GM12878 (cell line): ENCODE data around the gene MAN2C1. TPM values are rescaled to one million over a fixed set of nuclear protein-coding genes. Genes with fewer than 3 reads are reported as not detected.

Source experiments
- ATAC-seq: fragments of 200-7000 bp; cut with Tn5 transposase; 3 replicates; pipeline ENCODE4 v1.9.1; 2020; ENCODE audit warnings: mild to moderate bottlenecking, moderate library complexity
- BruUV-seq: library from RNA; stranded (reverse); fragments of 400-500 nt; replicated peaks from 2 replicates; lab custom pipeline; 2021; lab: Mats Ljungman, UMichigan
- CTCF ChIA-PET: fragments of 300-600 bp; sonication (Branson Sonifier 250); formaldehyde crosslinking; extraction: SDS; loops from one replicate; lab custom pipeline; 2021; ENCODE audit warnings: inconsistent platforms; lab: Yijun Ruan, JAX
- POLR2A ChIA-PET: fragments of 350-600 bp; formaldehyde crosslinking; extraction: SDS; loops from one replicate; lab custom pipeline; 2021; ENCODE audit warnings: inconsistent platforms; lab: Charles Lee
- RAD21 ChIA-PET: fragments of 300-600 bp; sonication (Branson Sonifier 250); formaldehyde crosslinking; loops from one replicate; lab custom pipeline; 2023; ENCODE audit warnings: antibody characterized with exemption; ENCODE audit not compliant: unreplicated experiment; lab: Charles Lee
- SMC1A ChIA-PET: fragments of 300-600 bp; sonication (Branson Sonifier 250); formaldehyde crosslinking; loops from one replicate; lab custom pipeline; 2023; ENCODE audit not compliant: unreplicated experiment, uncharacterized antibody; lab: Charles Lee
- DNase-seq: peaks from one replicate; pipeline ENCODE4 v3.0.0-alpha.2; 2011; ENCODE audit warnings: low read depth, low spot score
- FAIRE-seq: peaks from 3 replicates; lab custom pipeline; 2011; peaks lifted over from hg19 to GRCh38; lab: Jason Lieb, UNC
- H2AFZ ChIP-seq: 2 replicates; pipeline ENCODE4 v1.6.0; 2011; ENCODE audit warnings: low read depth, low read length, control low read depth; ENCODE audit not compliant: control insufficient read depth
- H3K27ac ChIP-seq: 2 replicates; pipeline ENCODE4 v1.5.1; 2011; ENCODE audit warnings: control low read depth; ENCODE audit not compliant: control insufficient read depth, insufficient read depth
- H3K27me3 ChIP-seq, 2 experiments: replicated peaks in 1 of 2; 2 replicates each; pipeline versions ENCODE4 v1.6.0 to v1.6.1; 2011; ENCODE audit warnings: low read length in 1 of 2; ENCODE audit not compliant: control insufficient read depth in 2 of 2, insufficient read depth in 2 of 2
- H3K36me3 ChIP-seq, 2 experiments: 2 replicates each; pipeline ENCODE4 v1.5.1; 2011; ENCODE audit warnings: low read length in 1 of 2; ENCODE audit not compliant: control insufficient read depth in 2 of 2, insufficient read depth in 2 of 2
- H3K4me1 ChIP-seq: 2 replicates; pipeline ENCODE4 v1.6.1; 2011; ENCODE audit warnings: mild to moderate bottlenecking, low read length, moderate library complexity, mixed read lengths; ENCODE audit not compliant: control insufficient read depth, insufficient read depth
- H3K4me2 ChIP-seq: 2 replicates; pipeline ENCODE4 v1.6.0; 2011; ENCODE audit warnings: control low read depth; ENCODE audit not compliant: control insufficient read depth, insufficient read depth
- H3K4me3 ChIP-seq: fragments of 200-600 bp; sonication (generic); 2 replicates; pipeline ENCODE4 v1.5.1; 2016
- H3K79me2 ChIP-seq: 2 replicates; pipeline ENCODE4 v1.6.0; 2011; ENCODE audit warnings: low read length; ENCODE audit not compliant: control insufficient read depth, insufficient read depth
- H3K9ac ChIP-seq: 2 replicates; pipeline ENCODE4 v1.8.0; 2011; ENCODE audit warnings: low read length, control low read depth, mixed read lengths; ENCODE audit not compliant: control insufficient read depth, insufficient read depth
- H3K9me3 ChIP-seq: replicated peaks from 3 replicates; pipeline ENCODE4 v1.5.1; 2011; ENCODE audit warnings: mild to moderate bottlenecking, low read length; ENCODE audit not compliant: control insufficient read depth, insufficient read depth
- H4K20me1 ChIP-seq: 2 replicates; pipeline ENCODE4 v1.6.0; 2011; ENCODE audit not compliant: control insufficient read depth, insufficient read depth
- ATF7 ChIP-seq: fragments of 450-650 bp; IDR thresholded peaks from 2 replicates; pipeline ENCODE4 v1.6.1; 2016; ENCODE audit warnings: low read depth, mild to moderate bottlenecking
- EED ChIP-seq: sonication (generic); IDR thresholded peaks from 2 replicates; pipeline ENCODE4 v1.6.1; 2016; ENCODE audit warnings: antibody characterized with exemption, low read depth
- EGR1 ChIP-seq, 2 experiments: IDR thresholded peaks; 1 replicate in 1 of 2; 2 replicates in 1 of 2; pipeline ENCODE4 v1.6.1; 2011 to 2012; ENCODE audit warnings: low read depth in 2 of 2, low read length in 2 of 2, borderline replicate concordance in 1 of 2, mild to moderate bottlenecking in 1 of 2, moderate library complexity in 1 of 2
- ESRRA ChIP-seq: IDR thresholded peaks from 2 replicates; pipeline ENCODE4 v1.6.1; 2012; ENCODE audit warnings: mild to moderate bottlenecking, low read length, improper control_type of control experiment
- ETV6 ChIP-seq, 2 experiments: fragments of 450-650 bp in 1 of 2; IDR thresholded peaks in 1 of 2; conservative IDR thresholded peaks in 1 of 2; 2 replicates each; pipeline ENCODE4 v1.6.1; 2014; ENCODE audit warnings: antibody characterized with exemption in 1 of 2, borderline replicate concordance in 1 of 2, low read depth in 1 of 2, mild to moderate bottlenecking in 1 of 2, moderate library complexity in 1 of 2
- FOS ChIP-seq: IDR thresholded peaks from 3 replicates; pipeline ENCODE4 v1.6.1; 2011; ENCODE audit warnings: borderline replicate concordance; ENCODE audit not compliant: insufficient read length; ENCODE audit errors: extremely low read depth
- HDAC2 ChIP-seq: fragments of 200-600 bp; sonication (generic); IDR thresholded peaks from 2 replicates; pipeline ENCODE4 v1.6.1; 2017
- NFYA ChIP-seq: IDR thresholded peaks from 2 replicates; pipeline ENCODE4 v1.6.1; 2011; ENCODE audit warnings: low read depth, mild to moderate bottlenecking, low read length, improper control_type of control experiment, borderline replicate concordance
- NR2F1 ChIP-seq: fragments of 450-650 bp; conservative IDR thresholded peaks from 2 replicates; pipeline ENCODE4 v1.6.1; 2017; ENCODE audit warnings: mild to moderate bottlenecking
- RB1 ChIP-seq: fragments of 450-650 bp; formaldehyde crosslinking; IDR thresholded peaks from 2 replicates; pipeline ENCODE4 v1.6.1; 2017; ENCODE audit warnings: mild to moderate bottlenecking, borderline replicate concordance
- SMAD1 ChIP-seq: fragments of 450-650 bp; IDR thresholded peaks from 2 replicates; pipeline ENCODE4 v1.6.1; 2018; ENCODE audit warnings: mild to moderate bottlenecking, low read depth; ENCODE audit not compliant: partially characterized antibody
- SPI1 ChIP-seq: IDR thresholded peaks from 2 replicates; pipeline ENCODE4 v1.6.1; 2011; ENCODE audit warnings: low read depth, mild to moderate bottlenecking, low read length, moderate library complexity, borderline replicate concordance; ENCODE audit not compliant: insufficient read depth
- SRF ChIP-seq, 2 experiments: IDR thresholded peaks; 2 replicates each; pipeline ENCODE4 v1.6.1; 2011; ENCODE audit warnings: low read depth in 2 of 2, low read length in 2 of 2, mild to moderate bottlenecking in 1 of 2, moderate library complexity in 1 of 2
- TARDBP ChIP-seq: IDR thresholded peaks from 2 replicates; pipeline ENCODE4 v1.6.1; 2016; ENCODE audit warnings: borderline replicate concordance
- WGBS: methylation state at CpG from one replicate; pipeline ENCODE4 v1.1.6; 2016; ENCODE audit warnings: low lambda C conversion rate; ENCODE audit not compliant: insufficient replicate concordance, insufficient coverage; ENCODE audit errors: missing lambda C conversion rate; 5-methylcytosine and 5-hydroxymethylcytosine counted together
- in situ Hi-C: fragments of 300-500 bp; cut with MboI; formaldehyde crosslinking; loops from 9 replicates; pipeline ENCODE4 v1.14.3; 2018; ENCODE audit warnings: mixed read lengths
- intact Hi-C: fragments of 100-400 bp; cut with micrococcal nuclease; formaldehyde crosslinking; loops from one replicate; pipeline ENCODE4 v1.14.2; 2022; ENCODE audit not compliant: unreplicated experiment
- polyA plus RNA-seq, 11 experiments: library from polyadenylated mRNA; depleted of rRNA in 4 of 11; unstranded in 6 of 11; stranded (reverse) in 5 of 11; fragments of >200 nt; fragmentation: Nextera tagmentation in 4 of 11; fragmentation: Illumina TruSeq in 1 of 11; extraction: Ambion mirVana in 4 of 11; extraction: Trizol in 1 of 11; gene quantifications; 1 replicate in 1 of 11; 2 replicates in 10 of 11; pipeline versions ENCODE4 v1.2.1 to v1.2.3, GENCODE V29; 2011 to 2016; ENCODE audit warnings: inconsistent platforms in 2 of 11, missing spikeins in 2 of 11, low read depth in 1 of 11
- total RNA-seq, 4 experiments: library from RNA; depleted of rRNA in 3 of 4; stranded (reverse); fragments of >200 nt in 3 of 4; fragmentation: Illumina TruSeq in 1 of 4; extraction: Trizol in 1 of 4; gene quantifications; 2 replicates each; pipeline versions ENCODE4 v1.2.1 to v1.2.3, GENCODE V29; 2013 to 2021
- TF ChIP-seq, protein P1 (sequence below): IDR thresholded peaks from 2 replicates; pipeline ENCODE4 v1.6.1; 2011; ENCODE audit warnings: borderline replicate concordance, low read depth, mild to moderate bottlenecking, moderate library complexity, low read length; ENCODE audit not compliant: insufficient read depth, poor library complexity, severe bottlenecking
- TF ChIP-seq, protein P2 (sequence below): fragments of 450-650 bp; IDR thresholded peaks from 2 replicates; pipeline ENCODE4 v1.6.1; 2017; ENCODE audit warnings: mild to moderate bottlenecking, low read depth, inconsistent platforms; ENCODE audit not compliant: poor library complexity, severe bottlenecking
- TF ChIP-seq, protein P3 (sequence below): fragments of 450-650 bp; IDR thresholded peaks from 2 replicates; pipeline ENCODE4 v1.6.1; 2014; ENCODE audit warnings: mild to moderate bottlenecking

The MAN2C1 gene
- total and polyA plus RNA-seq, 10 of the 15 experiments (the other 5 are each of a cell fraction or from before 2014, with no cell fraction given): 1.4 to 111 (median 42.2) TPM

DNA sequence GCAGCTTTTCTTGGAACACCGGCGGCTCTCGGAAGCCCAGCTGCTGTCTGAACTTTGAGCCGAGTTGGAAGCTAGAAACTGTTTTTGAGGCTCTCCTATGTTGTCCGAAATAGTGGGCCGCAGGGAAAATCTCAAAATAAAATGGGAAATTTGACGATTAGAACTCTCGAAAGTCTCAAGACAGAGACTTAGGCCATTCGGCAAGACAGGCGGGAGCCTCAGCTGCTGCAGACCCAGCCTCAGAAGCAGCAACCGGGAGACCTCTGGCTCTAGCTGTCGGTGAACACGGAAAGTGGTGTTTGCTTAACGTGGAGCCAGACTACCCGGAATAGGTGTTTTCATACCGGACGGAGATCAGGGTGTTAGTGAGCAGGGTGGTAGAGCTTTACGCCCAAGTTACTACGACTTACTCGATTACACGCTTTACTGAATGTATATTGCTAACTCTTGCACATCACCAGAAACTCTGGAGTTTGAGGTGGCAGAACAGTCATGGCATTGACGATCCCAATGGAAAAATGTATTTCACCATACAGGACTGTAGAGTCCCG, 357 bp upstream of the MAN2C1 start:
- intact Hi-C loops: loop anchor here (1.0 to 2.0 kb wide), 2 partner anchors 82 to 272 kb away; partner anchors contain the start of genes IMP3 and SIN3A
- POLR2A ChIA-PET: interaction anchor here (0.5 to 3.2 kb wide), 22 partner anchors 12 to 1535 kb away, joined by 3 to 43 read pairs (median 4); partner anchors contain the start of genes COMMD4, IMP3, PPCDC and SIN3A
- Histone ChIP-seq H3K4me2 (peak overlapping the region; percentile 23), H2AFZ (peak overlapping the region; percentile 53), H3K4me3 (peak overlapping the region; percentile 75), H3K79me2 (peaks cover 8% of the 10 kb centered on the region), H3K27ac (peak overlapping the region; percentile 91), H4K20me1 (no peaks in the 10 kb centered on the region), H3K9me3 (no peaks in the 10 kb centered on the region), H3K36me3 (peaks cover 7 to 22% of the 10 kb centered on the region in 2 experiments), H3K4me1 (peaks cover 6% of the 10 kb centered on the region), H3K27me3 (no peaks in the 10 kb centered on the region), H3K9ac (peak overlapping the region; percentile 93)
- in situ Hi-C loops: no loop called here
- BruUV-seq: TSS peak; percentile 90
- CTCF ChIA-PET: interaction anchor here (0.9 to 4.9 kb wide), 28 partner anchors 11 to 433 kb away, joined by 3 to 86 read pairs (median 8); partner anchors contain the start of genes COMMD4, IMP3, PTPN9 and SIN3A
- WGBS: 2% methylated on average over 23 of the region's 23 CpGs
- no peak for DNase-seq
- no peak for FAIRE-seq
- ATAC-seq: peak; percentile 2
- SMC1A ChIA-PET: interaction anchor here (0.8 to 3.1 kb wide), 18 partner anchors 10 to 339 kb away, joined by 3 to 24 read pairs (median 6); partner anchors contain the start of genes IMP3, SIN3A and SNUPN
- RAD21 ChIA-PET: interaction anchor here (0.6 to 4.2 kb wide), 20 partner anchors 31 to 375 kb away, joined by 3 to 113 read pairs (median 4); partner anchors contain the start of genes IMP3, PPCDC, PTPN9 and SCAMP5
- TF ChIP-seq FOS (no peak), EED (no peak), SRF (IDR thresholded peaks at IDR 0.05; ENCODE audit: low read depth in 2 of 2, low read length in 2 of 2) (no peak), SMAD1 (no peak), TARDBP (no peak), NR2F1 (no peak), HDAC2 (no peak), ATF7 (no peak; the same call in 1 of the 2 replicates), RB1 (0 out of 2 replicates have a peak, but pooled peaks have one; percentile 13), ESRRA (no peak), EGR1 (IDR thresholded peaks at IDR 0.05; ENCODE audit: borderline replicate concordance in 1 of 2, low read depth in 2 of 2, low read length in 2 of 2) (no peak), ETV6 (conservative IDR thresholded peaks at IDR 0.05 in 1 of 2, IDR thresholded peaks at IDR 0.05 in 1 of 2; ENCODE audit: borderline replicate concordance in 1 of 2, low read depth in 1 of 2) (no peak), SPI1 (no peak), NFYA (no peak)
- TF ChIP-seq, protein P1, sequence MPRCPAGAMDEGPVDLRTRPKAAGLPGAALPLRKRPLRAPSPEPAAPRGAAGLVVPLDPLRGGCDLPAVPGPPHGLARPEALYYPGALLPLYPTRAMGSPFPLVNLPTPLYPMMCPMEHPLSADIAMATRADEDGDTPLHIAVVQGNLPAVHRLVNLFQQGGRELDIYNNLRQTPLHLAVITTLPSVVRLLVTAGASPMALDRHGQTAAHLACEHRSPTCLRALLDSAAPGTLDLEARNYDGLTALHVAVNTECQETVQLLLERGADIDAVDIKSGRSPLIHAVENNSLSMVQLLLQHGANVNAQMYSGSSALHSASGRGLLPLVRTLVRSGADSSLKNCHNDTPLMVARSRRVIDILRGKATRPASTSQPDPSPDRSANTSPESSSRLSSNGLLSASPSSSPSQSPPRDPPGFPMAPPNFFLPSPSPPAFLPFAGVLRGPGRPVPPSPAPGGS: peak; percentile 57
- TF ChIP-seq, protein P2, sequence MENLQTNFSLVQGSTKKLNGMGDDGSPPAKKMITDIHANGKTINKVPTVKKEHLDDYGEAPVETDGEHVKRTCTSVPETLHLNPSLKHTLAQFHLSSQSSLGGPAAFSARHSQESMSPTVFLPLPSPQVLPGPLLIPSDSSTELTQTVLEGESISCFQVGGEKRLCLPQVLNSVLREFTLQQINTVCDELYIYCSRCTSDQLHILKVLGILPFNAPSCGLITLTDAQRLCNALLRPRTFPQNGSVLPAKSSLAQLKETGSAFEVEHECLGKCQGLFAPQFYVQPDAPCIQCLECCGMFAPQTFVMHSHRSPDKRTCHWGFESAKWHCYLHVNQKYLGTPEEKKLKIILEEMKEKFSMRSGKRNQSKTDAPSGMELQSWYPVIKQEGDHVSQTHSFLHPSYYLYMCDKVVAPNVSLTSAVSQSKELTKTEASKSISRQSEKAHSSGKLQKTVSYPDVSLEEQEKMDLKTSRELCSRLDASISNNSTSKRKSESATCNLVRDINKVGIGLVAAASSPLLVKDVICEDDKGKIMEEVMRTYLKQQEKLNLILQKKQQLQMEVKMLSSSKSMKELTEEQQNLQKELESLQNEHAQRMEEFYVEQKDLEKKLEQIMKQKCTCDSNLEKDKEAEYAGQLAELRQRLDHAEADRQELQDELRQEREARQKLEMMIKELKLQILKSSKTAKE: peak; percentile 76
- TF ChIP-seq, protein P3, sequence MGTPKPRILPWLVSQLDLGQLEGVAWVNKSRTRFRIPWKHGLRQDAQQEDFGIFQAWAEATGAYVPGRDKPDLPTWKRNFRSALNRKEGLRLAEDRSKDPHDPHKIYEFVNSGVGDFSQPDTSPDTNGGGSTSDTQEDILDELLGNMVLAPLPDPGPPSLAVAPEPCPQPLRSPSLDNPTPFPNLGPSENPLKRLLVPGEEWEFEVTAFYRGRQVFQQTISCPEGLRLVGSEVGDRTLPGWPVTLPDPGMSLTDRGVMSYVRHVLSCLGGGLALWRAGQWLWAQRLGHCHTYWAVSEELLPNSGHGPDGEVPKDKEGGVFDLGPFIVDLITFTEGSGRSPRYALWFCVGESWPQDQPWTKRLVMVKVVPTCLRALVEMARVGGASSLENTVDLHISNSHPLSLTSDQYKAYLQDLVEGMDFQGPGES: no peak
